ENCODE results near the gene SNPH.

SNPH gene

GRCh38 chr20:1242530-1242929 lies 23.6 kb upstream of the SNPH start:
- 0 out of 2 replicates have a peak, but pooled peaks cover 4% of the 10 kb centered on the region for H3K4me1 ChIP-seq (ENCODE audit: control insufficient read depth, insufficient read depth, low read length)
- H3K36me3 ChIP-seq (ENCODE audit: control insufficient read depth in 2 of 2, insufficient read depth in 1 of 2, low read length in 2 of 2), result no peaks in the 10 kb centered on the region
- ChIA-PET POLR2A (no interaction called here), CTCF (interaction anchor here (1.5 kb wide), 1 partner anchor 13 kb away, joined by 4 read pairs; no protein-coding TSS in a partner anchor)
- no peak overlapping the region for H3K27ac ChIP-seq (ENCODE audit: extremely low read depth, low read depth, low read length)
- no peak for TF ChIP-seq ZNF513 (tag by site-specific recombination; IDR thresholded peaks at IDR 0.05)
- TF ChIP-seq ZNF660 (tag by site-specific recombination; IDR thresholded peaks at IDR 0.05), result no peak
- no peak for TF ChIP-seq ZNF10 (tag by site-specific recombination; IDR thresholded peaks at IDR 0.05)
- TF ChIP-seq GFI1B (tag by site-specific recombination; IDR thresholded peaks at IDR 0.05), result no peak
- no peak for TF ChIP-seq ZNF473 (tag by site-specific recombination; IDR thresholded peaks at IDR 0.05)
- no peak for TF ChIP-seq ZNF324 (tag by site-specific recombination; IDR thresholded peaks at IDR 0.05)
- no peak for TF ChIP-seq ZNF175 (tag by site-specific recombination; IDR thresholded peaks at IDR 0.05)
- TF ChIP-seq ZNF24 (tag by site-specific recombination; IDR thresholded peaks at IDR 0.05), result no peak
- no peak for TF ChIP-seq SCRT1 (tag by site-specific recombination; IDR thresholded peaks at IDR 0.05; ENCODE audit: borderline replicate concordance)
- no peak for TF ChIP-seq ZNF362 (tag by site-specific recombination; IDR thresholded peaks at IDR 0.05)
- no peak for TF ChIP-seq ZNF785 (tag by site-specific recombination; IDR thresholded peaks at IDR 0.05)
- no peak for TF ChIP-seq ELK4 (IDR thresholded peaks at IDR 0.05; ENCODE audit: borderline replicate concordance, low read depth, low read length)
- TF ChIP-seq HOXD13 (CRISPR knock-in tag; IDR thresholded peaks at IDR 0.05; ENCODE audit: borderline replicate concordance), result no peak
- no peak for TF ChIP-seq BCL11A (tag by site-specific recombination; IDR thresholded peaks at IDR 0.05; ENCODE audit: low read depth)
- TF ChIP-seq ZNF169 (tag by site-specific recombination; IDR thresholded peaks at IDR 0.05), result no peak
- TF ChIP-seq SCRT2 (tag by site-specific recombination; IDR thresholded peaks at IDR 0.05), result no peak
- TF ChIP-seq MYNN (tag by site-specific recombination; IDR thresholded peaks at IDR 0.05; ENCODE audit: borderline replicate concordance), result no peak
- H3K4me3 ChIP-seq (ENCODE audit: low read depth, low read length), result no peak overlapping the region
- no peaks in the 10 kb centered on the region for H3K9me3 ChIP-seq (ENCODE audit: control insufficient read depth, insufficient read depth, low read depth, low read length)

GRCh38 chr20:1245578-1245977 lies 20.5 kb upstream of the SNPH start:
- ChIA-PET POLR2A (no interaction called here), CTCF (no interaction called here)
- H3K4me1 ChIP-seq (ENCODE audit: control insufficient read depth, insufficient read depth, low read length), result 0 out of 2 replicates have a peak, but pooled peaks cover 4% of the 10 kb centered on the region
- no peaks in the 10 kb centered on the region for H3K9me3 ChIP-seq (ENCODE audit: control insufficient read depth, insufficient read depth, low read depth, low read length)
- no peaks in the 10 kb centered on the region for H3K36me3 ChIP-seq (ENCODE audit: control insufficient read depth in 2 of 2, insufficient read depth in 1 of 2, low read length in 2 of 2)
- no peak overlapping the region for H3K27ac ChIP-seq (ENCODE audit: extremely low read depth, low read depth, low read length)
- H3K4me3 ChIP-seq (ENCODE audit: low read depth, low read length), result no peak overlapping the region
- TF ChIP-seq ZBTB6 (tag by site-specific recombination; IDR thresholded peaks at IDR 0.05) (no peak), WT1 (tag by site-specific recombination; IDR thresholded peaks at IDR 0.05) (no peak), FEZF1 (tag by site-specific recombination; IDR thresholded peaks at IDR 0.05) (no peak), ZNF155 (tag by site-specific recombination; IDR thresholded peaks at IDR 0.05) (no peak), PRDM2 (tag by site-specific recombination; IDR thresholded peaks at IDR 0.05; ENCODE audit: borderline replicate concordance) (no peak), ZSCAN5A (tag by site-specific recombination; IDR thresholded peaks at IDR 0.05) (no peak), ZNF157 (tag by site-specific recombination; IDR thresholded peaks at IDR 0.05) (no peak)
